Subcutaneous adipose tissue (tissue), 4 donors: ENCODE measurements around the gene ACP5. TPM values are rescaled to one million over a fixed set of nuclear protein-coding genes. Genes with fewer than 3 reads are reported as not detected.

Source experiments
- total RNA-seq, 4 donors: library from RNA; depleted of rRNA; stranded (reverse); fragments of >200 nt; gene quantifications; one replicate each; pipeline ENCODE4 v1.1.0, GENCODE V29; 2016
- TF ChIP-seq, protein P1 (sequence below): fragments of 450-650 bp; IDR thresholded peaks from one replicate; pipeline ENCODE4 v1.5.1; 2016; ENCODE audit warnings: low read depth, mild to moderate bottlenecking, control low read depth, antibody characterized with exemption, moderate library complexity

Gene ACP5
- total RNA-seq, 4 donors from 2014 or later = 38.2 to 474 (median 69.0) TPM

DNA sequence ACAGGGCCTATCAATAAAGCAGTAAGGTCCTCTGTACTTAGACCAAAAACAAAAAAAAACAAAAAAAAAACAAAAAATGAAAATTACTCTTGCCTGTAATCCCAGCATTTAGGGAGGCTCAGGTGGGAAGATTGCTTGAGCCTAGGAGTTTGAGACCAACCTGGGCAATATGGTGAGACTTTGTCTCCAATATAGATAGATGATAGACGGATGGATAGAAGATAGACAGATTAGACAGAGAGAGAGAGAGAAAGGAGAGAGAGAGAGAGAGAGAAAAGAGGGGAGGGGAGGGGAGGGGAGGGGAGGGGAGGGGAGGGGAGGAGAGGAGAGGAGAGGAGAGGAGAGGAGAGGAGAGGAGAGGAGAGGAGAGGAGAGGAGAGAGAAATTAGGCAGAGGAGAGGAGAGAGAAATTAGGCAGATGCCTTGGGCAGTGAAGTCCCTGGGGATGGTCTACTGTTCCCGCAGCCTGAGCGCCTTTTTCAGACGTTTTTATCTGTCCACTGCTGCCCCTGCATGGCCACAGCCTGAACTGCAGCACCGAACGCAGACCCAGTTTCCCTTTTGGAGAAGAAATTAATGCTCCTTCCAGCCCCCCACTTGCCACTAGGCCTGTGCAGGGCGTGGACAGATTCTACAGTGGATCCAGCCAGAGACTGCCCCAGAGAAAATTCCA is 10.0 kb upstream of the ACP5 start:
- TF ChIP-seq, protein P1, sequence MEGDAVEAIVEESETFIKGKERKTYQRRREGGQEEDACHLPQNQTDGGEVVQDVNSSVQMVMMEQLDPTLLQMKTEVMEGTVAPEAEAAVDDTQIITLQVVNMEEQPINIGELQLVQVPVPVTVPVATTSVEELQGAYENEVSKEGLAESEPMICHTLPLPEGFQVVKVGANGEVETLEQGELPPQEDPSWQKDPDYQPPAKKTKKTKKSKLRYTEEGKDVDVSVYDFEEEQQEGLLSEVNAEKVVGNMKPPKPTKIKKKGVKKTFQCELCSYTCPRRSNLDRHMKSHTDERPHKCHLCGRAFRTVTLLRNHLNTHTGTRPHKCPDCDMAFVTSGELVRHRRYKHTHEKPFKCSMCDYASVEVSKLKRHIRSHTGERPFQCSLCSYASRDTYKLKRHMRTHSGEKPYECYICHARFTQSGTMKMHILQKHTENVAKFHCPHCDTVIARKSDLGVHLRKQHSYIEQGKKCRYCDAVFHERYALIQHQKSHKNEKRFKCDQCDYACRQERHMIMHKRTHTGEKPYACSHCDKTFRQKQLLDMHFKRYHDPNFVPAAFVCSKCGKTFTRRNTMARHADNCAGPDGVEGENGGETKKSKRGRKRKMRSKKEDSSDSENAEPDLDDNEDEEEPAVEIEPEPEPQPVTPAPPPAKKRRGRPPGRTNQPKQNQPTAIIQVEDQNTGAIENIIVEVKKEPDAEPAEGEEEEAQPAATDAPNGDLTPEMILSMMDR = no peak

DNA sequence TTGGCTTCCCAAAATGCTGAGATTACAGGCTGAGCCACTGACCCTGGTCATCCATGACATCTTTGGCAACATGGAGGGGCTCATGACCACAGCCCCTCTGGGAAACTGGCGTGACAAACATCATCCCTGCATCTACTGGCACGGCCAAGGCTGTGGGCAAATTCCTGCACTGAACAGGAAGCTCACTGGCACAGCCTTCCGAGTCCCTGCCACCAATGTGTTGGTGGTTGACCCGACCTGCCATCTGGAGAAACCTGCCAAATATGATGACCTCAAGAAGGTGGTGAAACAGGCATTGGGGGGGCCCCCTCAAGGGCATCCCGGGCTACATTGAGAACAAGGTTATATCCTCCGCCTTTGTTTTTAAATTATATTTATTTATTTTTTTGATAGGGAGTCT is 8.9 kb upstream of the ACP5 start:
- TF ChIP-seq, protein P1 = no peak

DNA sequence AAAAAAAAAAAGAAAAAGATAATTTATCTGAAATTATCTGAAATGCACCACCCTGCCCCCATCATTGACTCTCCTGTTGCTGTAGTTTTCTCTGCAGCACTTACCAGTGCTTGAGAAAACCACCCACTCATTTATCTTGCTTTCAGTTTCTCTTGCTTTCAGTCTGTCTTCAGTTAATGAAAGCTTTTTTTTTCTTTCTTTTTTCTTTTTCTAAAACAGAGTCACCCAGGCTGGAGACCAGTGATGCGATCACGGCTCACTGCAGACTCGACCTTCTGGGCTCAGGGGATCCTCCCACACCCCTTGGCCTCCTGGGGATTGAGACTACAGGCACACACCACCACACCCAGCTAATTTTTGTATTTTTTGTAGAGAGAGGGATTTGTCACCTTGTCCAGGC is 4.3 kb upstream of the ACP5 start:
- TF ChIP-seq, protein P1 = no peak

DNA sequence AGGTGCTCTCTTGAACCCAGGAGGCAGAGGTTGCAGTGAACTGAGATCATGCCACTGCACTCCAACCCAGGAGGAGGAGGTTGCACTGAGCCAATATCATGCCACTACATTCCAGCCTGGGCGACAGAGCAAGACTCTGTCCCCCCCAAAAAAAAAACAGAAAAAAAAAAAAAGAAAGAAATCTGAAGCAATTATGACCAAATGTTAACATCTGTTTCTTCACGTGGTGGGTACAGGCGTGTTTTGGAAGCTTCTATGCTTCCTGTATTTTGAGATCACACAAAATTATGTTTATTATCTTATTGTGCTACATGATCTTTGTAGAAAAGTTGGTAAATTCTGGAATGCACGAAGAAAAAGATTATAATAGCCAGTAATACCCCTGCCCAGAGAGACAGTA is 2.7 kb upstream of the ACP5 start:
- TF ChIP-seq, protein P1 = no peak

DNA sequence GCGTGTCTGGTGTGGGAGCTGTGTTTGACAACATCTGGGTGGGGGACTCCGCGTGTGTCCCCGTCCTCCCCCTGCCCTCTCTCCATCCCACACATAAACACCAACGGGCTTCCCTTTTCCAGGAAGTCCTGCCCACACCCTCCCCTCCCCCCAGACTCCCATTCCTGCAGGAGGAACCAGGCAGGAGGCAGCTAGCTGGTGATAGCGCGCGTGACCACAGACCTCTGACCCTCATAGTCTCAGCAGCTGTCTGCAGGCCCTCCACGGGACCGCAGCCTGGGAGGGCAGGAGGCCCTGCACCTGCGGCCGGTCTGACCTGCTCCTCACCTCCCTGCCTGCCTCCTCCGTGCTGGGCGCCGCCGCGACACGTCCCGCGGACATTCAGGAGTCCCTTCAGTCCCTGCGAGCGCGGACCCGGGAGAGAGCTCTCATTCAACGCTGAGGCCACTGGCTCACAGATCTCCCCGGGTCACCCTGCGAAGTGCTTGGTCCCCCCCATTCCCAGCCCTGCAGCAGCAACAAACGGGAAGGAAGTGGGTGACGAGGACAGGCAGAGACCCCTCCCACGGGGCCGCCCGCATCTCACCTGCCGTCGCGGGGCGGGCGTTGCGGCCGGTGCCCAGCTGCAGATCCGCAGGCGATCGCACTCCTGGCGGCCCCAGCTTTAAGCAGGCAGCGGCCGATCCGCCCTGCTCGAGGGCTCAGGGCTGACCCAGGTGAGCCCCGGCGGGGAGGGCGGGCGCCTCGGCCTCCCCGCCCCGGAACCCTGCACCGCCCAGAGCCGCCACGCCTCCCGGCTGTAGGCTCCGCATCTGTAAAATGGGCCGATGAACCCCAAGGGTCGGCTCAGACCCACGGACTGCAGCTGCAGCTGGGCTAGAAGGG is 1.1 kb upstream of the ACP5 start:
- TF ChIP-seq, protein P1 = no peak

DNA sequence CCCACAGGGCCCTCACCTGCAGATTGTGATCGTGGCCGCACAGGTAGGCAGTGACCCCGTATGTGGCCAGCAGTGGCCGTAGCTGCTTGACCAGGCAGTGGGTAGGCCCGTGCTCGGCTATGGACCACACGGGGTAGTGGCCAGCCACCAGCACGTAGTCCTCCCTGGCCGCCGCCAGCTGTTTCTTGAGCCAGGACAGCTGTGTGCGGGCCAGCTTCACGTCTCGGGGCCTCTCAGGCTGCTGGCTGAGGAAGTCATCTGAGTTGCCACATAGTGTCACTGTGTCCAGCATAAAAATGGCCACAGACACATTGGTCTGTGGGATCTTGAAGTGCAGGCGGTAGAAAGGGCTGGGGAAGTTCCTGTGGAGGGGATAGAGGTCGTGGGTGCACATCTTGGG is 1.2 kb downstream of the ACP5 start:
- TF ChIP-seq, protein P1 = no peak

DNA sequence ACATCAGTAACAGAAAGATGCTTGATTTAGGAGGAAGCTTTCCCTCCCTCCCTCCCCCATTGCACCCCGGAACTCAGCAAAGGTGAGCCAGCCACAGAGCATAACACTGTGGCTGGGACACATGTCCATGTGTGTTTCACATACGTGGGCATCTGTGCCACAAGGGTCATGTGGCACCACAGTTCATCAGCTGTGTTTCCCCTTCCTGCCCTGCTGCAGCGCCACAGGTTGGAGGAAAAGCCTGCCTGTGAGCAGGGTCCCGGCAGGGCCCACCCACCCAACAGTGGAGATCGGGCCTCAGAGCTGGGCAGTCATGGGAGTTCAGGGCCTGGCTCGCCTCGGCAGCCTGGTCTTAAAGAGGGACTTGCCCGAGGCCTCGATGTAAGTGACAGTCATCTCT is 2.8 kb downstream of the ACP5 start:
- TF ChIP-seq, protein P1 = no peak
